DND-41 (cell line): ENCODE measurements around the gene FOXA1.

Experiments used
- CTCF ChIP-seq: IDR thresholded peaks from 2 replicates; pipeline ENCODE4 v1.5.1; 2012; ENCODE audit warnings: borderline replicate concordance, low read length, moderate library complexity, mild to moderate bottlenecking; ENCODE audit not compliant: poor library complexity, severe bottlenecking; ENCODE audit errors: extremely low read depth
- EZH2 ChIP-seq: IDR thresholded peaks from 3 replicates; pipeline ENCODE4 v1.6.1; 2012; ENCODE audit warnings: borderline replicate concordance, low read depth, mild to moderate bottlenecking, moderate library complexity, low read length, inconsistent platforms; ENCODE audit not compliant: severe bottlenecking

DNA sequence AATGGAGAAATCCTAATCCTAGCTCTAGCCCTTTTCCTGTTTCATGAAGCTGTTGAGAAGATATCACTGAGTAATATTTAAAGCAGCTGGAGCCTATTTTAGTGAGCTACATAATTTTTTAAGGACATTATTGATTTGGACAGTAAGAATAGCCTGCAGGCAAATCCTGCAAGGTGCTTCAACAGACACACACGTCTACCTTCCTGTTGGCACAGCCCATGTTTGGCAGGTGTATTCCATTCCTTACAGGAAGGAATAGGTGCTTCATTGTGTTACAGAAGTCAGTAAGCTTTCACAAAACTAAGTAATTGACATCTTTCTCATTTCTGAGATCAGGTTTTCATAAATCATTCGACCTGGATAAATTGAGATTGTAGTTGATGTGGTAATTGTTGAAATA is 50.6 kb downstream of the FOXA1 start:
- TF ChIP-seq CTCF (no peak), EZH2 (no peak)
